ENCODE data around the gene DNAJC13.

GRCh38 chr3:132416807-132417694, at the start of gene DNAJC13:
- TF ChIP-seq EZH2 (IDR thresholded peaks at IDR 0.05; ENCODE audit: borderline replicate concordance) (no peak), CTCF (IDR thresholded peaks at IDR 0.05; ENCODE audit: poor library complexity) (no peak)
